DOHH2 (cell line): ENCODE data around the gene FARP2.

Source experiments
- EZH2phosphoT487 ChIP-seq: fragments of 200-600 bp; sonication (generic); IDR thresholded peaks from 2 replicates; pipeline ENCODE4 v1.6.1; 2017; ENCODE audit warnings: borderline replicate concordance, mild to moderate bottlenecking, antibody characterized with exemption, low read length, moderate library complexity, mixed read lengths
- TF ChIP-seq, protein P1 (sequence below): fragments of 200-600 bp; sonication (generic); IDR thresholded peaks from one replicate; pipeline ENCODE4 v1.5.1; 2014; ENCODE audit warnings: antibody characterized with exemption, mild to moderate bottlenecking, low read depth, low read length; ENCODE audit not compliant: poor library complexity, severe bottlenecking

DNA sequence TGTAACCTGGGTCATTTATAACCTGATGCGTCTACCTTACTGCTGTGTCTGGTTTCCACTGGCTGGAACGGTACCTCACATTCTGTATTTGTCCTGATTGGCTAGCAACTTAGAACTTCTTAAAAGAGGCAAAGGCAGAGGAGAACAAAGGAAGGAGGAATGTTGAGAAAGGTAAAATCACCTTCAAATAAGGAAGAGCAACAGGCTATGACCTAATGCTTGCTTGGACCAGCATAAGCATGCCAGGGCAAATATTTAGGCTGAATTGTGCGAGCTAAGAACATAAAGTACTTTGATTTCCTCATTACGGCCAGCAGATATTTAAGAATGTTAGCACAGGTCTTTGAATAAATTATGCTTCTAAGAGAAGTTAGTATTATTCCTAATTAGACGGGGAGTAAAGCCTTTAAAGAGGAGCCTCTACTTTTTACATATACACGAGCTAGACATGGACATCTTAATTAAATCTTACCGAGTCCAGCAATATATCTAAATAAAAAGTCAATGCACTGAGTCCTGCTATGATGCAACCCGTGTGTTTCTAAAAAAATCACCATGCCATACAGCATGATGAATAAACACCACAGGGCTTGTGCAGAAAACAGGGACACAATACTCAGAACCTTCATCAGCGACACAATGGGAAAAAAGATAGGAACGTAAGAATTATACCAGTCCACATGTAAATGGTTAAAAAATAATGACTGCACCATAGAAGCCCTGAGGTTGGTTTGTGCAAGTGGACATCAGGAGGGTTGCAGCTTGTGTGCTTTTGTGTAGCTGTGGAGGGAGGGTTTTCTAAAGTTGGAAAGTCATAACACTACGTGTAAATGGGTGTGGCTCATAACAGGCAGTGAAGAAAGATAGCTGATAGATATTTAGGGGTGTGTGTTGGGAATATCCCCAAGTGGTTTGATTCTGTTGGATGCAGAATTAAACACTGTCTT is 26.1 kb upstream of the FARP2 start:
- TF ChIP-seq, protein P1, sequence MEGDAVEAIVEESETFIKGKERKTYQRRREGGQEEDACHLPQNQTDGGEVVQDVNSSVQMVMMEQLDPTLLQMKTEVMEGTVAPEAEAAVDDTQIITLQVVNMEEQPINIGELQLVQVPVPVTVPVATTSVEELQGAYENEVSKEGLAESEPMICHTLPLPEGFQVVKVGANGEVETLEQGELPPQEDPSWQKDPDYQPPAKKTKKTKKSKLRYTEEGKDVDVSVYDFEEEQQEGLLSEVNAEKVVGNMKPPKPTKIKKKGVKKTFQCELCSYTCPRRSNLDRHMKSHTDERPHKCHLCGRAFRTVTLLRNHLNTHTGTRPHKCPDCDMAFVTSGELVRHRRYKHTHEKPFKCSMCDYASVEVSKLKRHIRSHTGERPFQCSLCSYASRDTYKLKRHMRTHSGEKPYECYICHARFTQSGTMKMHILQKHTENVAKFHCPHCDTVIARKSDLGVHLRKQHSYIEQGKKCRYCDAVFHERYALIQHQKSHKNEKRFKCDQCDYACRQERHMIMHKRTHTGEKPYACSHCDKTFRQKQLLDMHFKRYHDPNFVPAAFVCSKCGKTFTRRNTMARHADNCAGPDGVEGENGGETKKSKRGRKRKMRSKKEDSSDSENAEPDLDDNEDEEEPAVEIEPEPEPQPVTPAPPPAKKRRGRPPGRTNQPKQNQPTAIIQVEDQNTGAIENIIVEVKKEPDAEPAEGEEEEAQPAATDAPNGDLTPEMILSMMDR: no peak
- TF ChIP-seq EZH2phosphoT487: no peak
